Smooth muscle cell (in vitro differentiated cells): Measurements from ENCODE around the gene BRAT1. TPM values are rescaled to one million over a fixed set of nuclear protein-coding genes. Genes with fewer than 3 reads are reported as not detected.

Source experiments
- DNase-seq: peaks from one replicate; lab custom pipeline; 2025; ENCODE audit not compliant: unreplicated experiment; lab: John Stamatoyannopoulos, UW
- H2AFZ ChIP-seq: fragments of 200-600 bp; sonication (generic); 2 replicates; pipeline ENCODE4 v1.6.0; 2016; ENCODE audit warnings: antibody characterized with exemption, low read depth, mild to moderate bottlenecking
- H3F3A ChIP-seq: fragments of 200-600 bp; sonication (generic); 2 replicates; pipeline ENCODE4 v1.6.0; 2017; ENCODE audit warnings: antibody characterized with exemption, low read depth
- H3K27ac ChIP-seq: fragments of 200-600 bp; sonication (generic); 2 replicates; pipeline ENCODE4 v1.5.1; 2016; ENCODE audit warnings: low read depth, mild to moderate bottlenecking
- H3K27me3 ChIP-seq: fragments of 200-600 bp; sonication (generic); 2 replicates; pipeline ENCODE4 v1.6.1; 2016; ENCODE audit warnings: low read depth, mild to moderate bottlenecking
- H3K36me3 ChIP-seq: fragments of 200-600 bp; sonication (generic); 2 replicates; pipeline ENCODE4 v1.5.1; 2016; ENCODE audit warnings: low read depth
- H3K4me1 ChIP-seq: fragments of 200-600 bp; sonication (generic); 2 replicates; pipeline ENCODE4 v1.5.1; 2016; ENCODE audit warnings: low read depth
- H3K4me2 ChIP-seq: fragments of 200-600 bp; sonication (generic); 2 replicates; pipeline ENCODE4 v1.6.0; 2016; ENCODE audit warnings: mild to moderate bottlenecking
- H3K4me3 ChIP-seq: fragments of 200-600 bp; sonication (generic); 2 replicates; pipeline ENCODE4 v1.5.1; 2016; ENCODE audit warnings: mild to moderate bottlenecking
- H3K79me2 ChIP-seq: fragments of 200-600 bp; sonication (generic); 2 replicates; pipeline ENCODE4 v1.6.0; 2016; ENCODE audit warnings: low read depth, mild to moderate bottlenecking
- H3K9ac ChIP-seq: fragments of 200-600 bp; sonication (generic); 2 replicates; pipeline ENCODE4 v1.6.0; 2016; ENCODE audit warnings: low read depth
- H3K9me3 ChIP-seq: fragments of 200-600 bp; sonication (generic); replicated peaks from 2 replicates; pipeline ENCODE4 v1.5.1; 2016; ENCODE audit warnings: low read depth
- H4K20me1 ChIP-seq: fragments of 200-600 bp; sonication (generic); 2 replicates; pipeline ENCODE4 v1.6.0; 2016; ENCODE audit warnings: low read depth
- CTCF ChIP-seq: fragments of 200-600 bp; sonication (generic); IDR thresholded peaks from 2 replicates; pipeline ENCODE4 v1.5.1; 2017; ENCODE audit warnings: borderline replicate concordance, mild to moderate bottlenecking, antibody characterized with exemption; ENCODE audit not compliant: insufficient read depth, poor library complexity, severe bottlenecking
- WGBS: methylation state at CpG from one replicate; pipeline ENCODE4 v1.1.7; 2016; ENCODE audit warnings: low lambda C conversion rate; 5-methylcytosine and 5-hydroxymethylcytosine counted together
- polyA plus RNA-seq: library from polyadenylated mRNA; unstranded; fragments of >200 nt; fragmentation: Nextera tagmentation; extraction: Ambion mirVana; gene quantifications from 2 replicates; pipeline ENCODE4 v1.2.1, GENCODE V29; 2016
- total RNA-seq: library from RNA; depleted of rRNA; stranded (reverse); fragments of >200 nt; gene quantifications from 2 replicates; pipeline ENCODE4 v1.2.3, GENCODE V29; 2014

Gene BRAT1
- total and polyA plus RNA-seq, 2 experiments from 2014 or later: 11.2 to 32.4 TPM

- H3K9ac ChIP-seq: no peak overlapping the region
Measured at GRCh38 chr7:2528481-2529095, 26.7 kb downstream of the BRAT1 start.

GRCh38 chr7:2527505-2528467 is 27.5 kb downstream of the BRAT1 start:
- H3K9me3 ChIP-seq: no peaks in the 10 kb centered on the region
- peak overlapping the region; percentile 69 for H3K4me2 ChIP-seq
- peaks cover 50% of the 10 kb centered on the region for H3K4me1 ChIP-seq
- WGBS: 54% methylated on average over 17 of the region's 17 CpGs
- no peak overlapping the region for H3K4me3 ChIP-seq
- peaks cover 33% of the 10 kb centered on the region for H3F3A ChIP-seq
- no peak for DNase-seq
- H4K20me1 ChIP-seq: peaks cover 65% of the 10 kb centered on the region
- H3K79me2 ChIP-seq: peaks cover 18% of the 10 kb centered on the region
- H2AFZ ChIP-seq: no peak overlapping the region
- H3K27me3 ChIP-seq: no peaks in the 10 kb centered on the region
- H3K27ac ChIP-seq: peak overlapping the region; percentile 87
- no peak overlapping the region for H3K9ac ChIP-seq
- no peak for TF ChIP-seq CTCF
- no peaks in the 10 kb centered on the region for H3K36me3 ChIP-seq

More at GRCh38 chr7:2528481-2529095, 26.7 kb downstream of the BRAT1 start:
- peaks cover 57% of the 10 kb centered on the region for H4K20me1 ChIP-seq
- H3K36me3 ChIP-seq: no peaks in the 10 kb centered on the region
- peaks cover 11% of the 10 kb centered on the region for H3K79me2 ChIP-seq
- no peak for TF ChIP-seq CTCF
- H3K4me2 ChIP-seq: peak overlapping the region; percentile 64
- 93% methylated on average over 18 of the region's 18 CpGs for WGBS
- peaks cover 42% of the 10 kb centered on the region for H3K4me1 ChIP-seq
- H3K9me3 ChIP-seq: no peaks in the 10 kb centered on the region
- peak overlapping the region; percentile 87 for H3K27ac ChIP-seq
- H3F3A ChIP-seq: peaks cover 30% of the 10 kb centered on the region
- no peak overlapping the region for H2AFZ ChIP-seq
- DNase-seq: no peak
- no peaks in the 10 kb centered on the region for H3K27me3 ChIP-seq
- H3K4me3 ChIP-seq: no peak overlapping the region

- Histone ChIP-seq H3K27me3 (no peaks in the 10 kb centered on the region), H3K27ac (peak overlapping the region; percentile 38), H4K20me1 (peaks cover 74% of the 10 kb centered on the region), H3K4me1 (peaks cover 59% of the 10 kb centered on the region), H3K36me3 (no peaks in the 10 kb centered on the region), H3K4me3 (no peak overlapping the region), H3K4me2 (peak overlapping the region; percentile 69), H3F3A (peaks cover 36% of the 10 kb centered on the region), H2AFZ (no peak overlapping the region), H3K9ac (no peak overlapping the region), H3K79me2 (peaks cover 27% of the 10 kb centered on the region), H3K9me3 (no peaks in the 10 kb centered on the region)
- no peak for DNase-seq
- WGBS: 93% methylated on average over 31 of the region's 40 CpGs
- no peak for TF ChIP-seq CTCF
Measured at GRCh38 chr7:2526659-2527504, 28.4 kb downstream of the BRAT1 start.
